A673 (cell line): ENCODE data around the gene ALDOC.

ENCODE experiments used
- CTCF ChIP-seq: fragments of 300-800, 200-600 bp; sonication (generic); conservative IDR thresholded peaks from 2 replicates; pipeline ENCODE4 v1.5.1; 2017; ENCODE audit warnings: low read depth, mild to moderate bottlenecking, antibody characterized with exemption, low read length, moderate library complexity, mixed read lengths
- EZH2 ChIP-seq: fragments of 200-600 bp; sonication (generic); IDR thresholded peaks from 2 replicates; pipeline ENCODE4 v1.6.1; 2017; ENCODE audit warnings: borderline replicate concordance, low read depth, mild to moderate bottlenecking, mixed read lengths, antibody characterized with exemption, low read length; ENCODE audit not compliant: poor library complexity, severe bottlenecking

GRCh38 chr17:28526381-28526780, 50.3 kb downstream of the ALDOC start:
- no peak for TF ChIP-seq CTCF
- TF ChIP-seq EZH2: no peak
